GM12874 (cell line): ENCODE measurements around the gene TAOK3.

ENCODE experiments used
- TF ChIP-seq, protein P1 (sequence below): IDR thresholded peaks from 2 replicates; pipeline ENCODE4 v1.5.1; 2011; ENCODE audit warnings: low read depth, mild to moderate bottlenecking, control low read depth, low read length, moderate library complexity; ENCODE audit not compliant: insufficient read depth

The TAOK3 gene

DNA sequence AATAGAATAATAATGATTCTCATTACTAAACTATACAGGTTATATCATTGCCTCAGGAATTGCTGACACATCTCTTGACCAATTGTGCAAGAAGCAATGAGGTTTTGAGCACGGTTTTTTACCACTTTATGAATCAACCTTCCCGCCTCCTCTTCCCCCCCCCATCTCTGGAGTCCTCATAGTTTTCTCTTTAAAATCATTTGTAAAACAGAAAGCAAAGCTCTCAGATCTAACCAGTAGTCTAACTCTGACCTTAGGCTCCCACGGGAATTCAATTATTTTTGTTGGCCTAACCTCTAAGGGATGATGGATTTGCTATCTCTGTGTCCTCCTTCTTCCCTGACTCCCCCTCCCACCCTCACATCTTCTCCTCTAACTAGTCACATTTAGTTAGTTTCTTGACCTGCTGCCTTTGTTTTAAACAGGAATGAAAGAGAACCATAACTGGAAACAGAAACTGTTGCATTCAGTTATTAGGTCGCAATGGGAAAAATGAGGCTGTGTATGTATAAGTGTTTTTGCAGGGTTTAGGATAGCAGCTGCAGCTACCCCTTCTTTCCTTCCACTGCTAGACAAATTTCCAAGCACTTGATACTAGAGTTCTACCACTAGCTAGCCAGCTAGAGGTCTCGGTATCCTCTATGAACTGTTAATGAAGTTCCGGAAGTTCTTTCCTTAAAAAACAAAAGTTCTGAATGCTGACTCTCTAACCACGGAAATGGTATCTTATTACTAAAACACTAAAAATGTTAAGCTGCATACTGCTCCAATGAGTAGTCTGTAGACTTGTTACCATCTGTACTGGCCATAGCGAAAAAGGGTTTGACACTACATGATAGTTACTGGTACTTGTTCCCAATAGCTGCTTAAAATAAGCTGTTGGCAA, 65.4 kb downstream of the TAOK3 start:
- TF ChIP-seq, protein P1, sequence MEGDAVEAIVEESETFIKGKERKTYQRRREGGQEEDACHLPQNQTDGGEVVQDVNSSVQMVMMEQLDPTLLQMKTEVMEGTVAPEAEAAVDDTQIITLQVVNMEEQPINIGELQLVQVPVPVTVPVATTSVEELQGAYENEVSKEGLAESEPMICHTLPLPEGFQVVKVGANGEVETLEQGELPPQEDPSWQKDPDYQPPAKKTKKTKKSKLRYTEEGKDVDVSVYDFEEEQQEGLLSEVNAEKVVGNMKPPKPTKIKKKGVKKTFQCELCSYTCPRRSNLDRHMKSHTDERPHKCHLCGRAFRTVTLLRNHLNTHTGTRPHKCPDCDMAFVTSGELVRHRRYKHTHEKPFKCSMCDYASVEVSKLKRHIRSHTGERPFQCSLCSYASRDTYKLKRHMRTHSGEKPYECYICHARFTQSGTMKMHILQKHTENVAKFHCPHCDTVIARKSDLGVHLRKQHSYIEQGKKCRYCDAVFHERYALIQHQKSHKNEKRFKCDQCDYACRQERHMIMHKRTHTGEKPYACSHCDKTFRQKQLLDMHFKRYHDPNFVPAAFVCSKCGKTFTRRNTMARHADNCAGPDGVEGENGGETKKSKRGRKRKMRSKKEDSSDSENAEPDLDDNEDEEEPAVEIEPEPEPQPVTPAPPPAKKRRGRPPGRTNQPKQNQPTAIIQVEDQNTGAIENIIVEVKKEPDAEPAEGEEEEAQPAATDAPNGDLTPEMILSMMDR = no peak

DNA sequence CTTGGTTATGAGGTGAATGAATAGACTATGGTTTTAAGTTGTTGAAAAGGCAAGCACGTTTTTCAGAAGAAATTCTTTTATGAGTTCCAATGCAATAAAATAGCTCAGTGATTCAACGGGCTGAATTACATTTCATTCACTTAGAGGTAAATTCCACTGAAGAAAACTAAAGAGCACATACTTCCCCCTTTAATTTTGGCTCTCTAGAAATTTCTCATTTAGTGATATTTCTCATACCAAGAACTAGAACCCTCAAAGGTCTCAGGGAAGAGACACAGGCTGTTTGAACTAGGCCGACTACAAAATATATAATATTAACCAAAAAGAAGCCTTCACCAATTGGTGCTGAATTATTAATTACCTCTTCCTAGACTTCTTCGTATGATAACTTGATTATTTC, 68.6 kb downstream of the TAOK3 start:
- TF ChIP-seq, protein P1 = no peak

DNA sequence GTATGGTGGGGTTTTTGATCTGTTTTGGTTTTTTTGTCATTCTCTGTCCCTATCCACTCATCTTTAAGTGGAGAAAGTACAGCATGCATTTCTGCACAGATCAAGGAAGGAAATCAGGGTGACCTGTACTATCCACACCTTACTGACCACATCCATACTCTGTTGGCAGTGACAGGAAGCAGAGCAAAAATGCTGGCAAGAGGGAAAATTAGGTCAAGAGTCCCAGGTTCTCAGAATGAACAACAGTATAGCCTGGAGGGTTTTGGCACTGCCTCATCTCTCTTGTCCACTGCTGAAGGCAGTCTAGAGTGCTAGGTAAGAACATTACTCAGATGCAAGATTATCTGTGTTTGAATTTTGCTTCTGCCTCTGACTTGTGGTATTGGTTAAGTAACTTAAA, 70.7 kb downstream of the TAOK3 start:
- TF ChIP-seq, protein P1 = no peak

DNA sequence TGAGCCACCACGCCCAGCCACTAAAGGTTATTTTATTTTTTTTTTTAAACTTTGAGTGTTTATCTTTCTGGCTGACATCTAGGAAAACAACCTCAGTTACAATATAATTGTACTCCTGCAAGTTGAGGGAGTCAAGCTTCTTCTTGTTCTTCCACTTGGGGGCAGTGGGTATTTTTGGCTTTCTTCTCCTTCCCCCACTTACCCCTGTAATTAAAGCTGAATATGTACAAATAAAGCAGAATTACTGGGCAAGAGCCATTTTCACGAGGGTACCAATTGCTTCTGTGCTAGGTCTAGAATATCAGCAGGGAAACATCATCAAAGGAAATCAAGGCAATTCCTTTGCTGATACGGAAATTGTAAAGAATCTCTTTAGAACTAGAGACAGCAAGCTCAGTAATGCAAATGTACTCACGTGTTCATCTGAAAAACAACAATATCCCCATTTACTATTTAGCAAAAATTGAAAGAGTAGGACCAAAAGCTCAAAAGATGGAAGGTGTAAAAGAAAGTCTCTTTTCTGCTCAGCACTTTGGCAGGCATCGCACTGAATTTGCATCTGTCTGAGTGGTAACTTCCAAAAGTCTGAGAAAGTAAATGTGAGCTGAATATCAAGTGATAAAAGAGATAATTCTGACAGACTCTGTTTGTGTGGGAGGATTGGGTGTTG, 72.8 kb downstream of the TAOK3 start:
- TF ChIP-seq, protein P1 = 0 out of 2 replicates have a peak, but pooled peaks have one; percentile 10

DNA sequence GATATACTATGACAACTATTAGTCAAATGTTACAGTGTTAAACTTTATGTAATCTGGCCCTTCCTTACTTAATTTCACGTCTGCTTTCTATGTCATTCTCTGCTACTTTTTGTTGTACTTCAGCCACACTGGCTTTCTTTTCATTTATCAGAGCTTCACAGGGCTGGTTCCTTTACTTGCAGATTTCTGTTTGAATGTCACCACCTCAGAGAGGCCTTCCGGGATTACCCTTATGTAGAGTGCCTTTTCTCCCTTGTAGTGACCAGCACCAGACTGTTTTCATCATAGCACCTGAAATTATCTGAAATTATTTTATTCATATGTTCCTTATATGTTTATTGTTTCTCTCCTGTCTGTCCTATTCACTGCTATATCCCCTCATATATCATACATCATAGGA, 75.4 kb downstream of the TAOK3 start:
- TF ChIP-seq, protein P1 = no peak

DNA sequence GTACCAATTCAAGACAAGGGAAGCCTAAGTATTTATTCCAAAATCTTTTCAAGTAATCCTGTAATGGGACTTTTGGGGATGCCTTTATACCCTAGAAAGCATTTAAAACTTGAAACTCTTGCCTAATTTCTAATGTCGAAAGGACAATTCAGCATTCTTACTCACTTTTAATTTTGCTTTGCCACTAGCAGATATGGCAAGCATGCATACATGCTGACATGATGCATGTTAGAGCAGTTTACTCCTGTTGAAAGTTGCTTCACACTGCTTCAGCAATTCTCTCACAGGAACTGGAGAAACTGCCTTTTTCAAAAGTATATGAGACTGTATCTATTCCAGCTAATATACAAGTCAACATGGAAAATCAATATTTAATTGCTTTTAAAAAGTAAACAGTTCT, 79.9 kb downstream of the TAOK3 start:
- TF ChIP-seq, protein P1 = no peak

DNA sequence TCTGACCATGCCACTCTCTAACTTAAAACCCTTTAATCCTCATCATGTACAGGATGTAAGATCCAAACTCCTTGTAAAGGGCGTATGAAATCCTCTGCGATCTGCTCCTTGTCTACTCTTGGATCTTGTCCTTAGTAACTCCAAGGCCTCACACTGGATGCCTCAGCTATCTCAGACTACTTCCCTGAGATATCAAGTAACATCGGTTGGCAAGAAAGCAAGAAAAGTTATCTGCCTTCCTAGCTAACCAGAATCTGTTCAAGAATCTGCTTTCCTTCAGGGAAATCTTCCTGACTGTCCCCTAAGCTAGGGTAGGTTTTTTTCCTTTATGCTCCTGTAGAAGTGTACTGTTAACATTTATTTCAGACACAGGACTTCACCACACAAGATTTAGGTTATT, 82.6 kb downstream of the TAOK3 start:
- TF ChIP-seq, protein P1 = no peak
